Chondrocyte (in vitro differentiated cells): ENCODE results near the gene CYTH3. TPM values are rescaled to one million over a fixed set of nuclear protein-coding genes. Genes with fewer than 3 reads are reported as not detected.

Experiments
- DNase-seq: peaks from one replicate; pipeline ENCODE4 v3.0.0; 2021; ENCODE audit warnings: mixed read lengths, low spot score
- H3K27ac Mint-ChIP-seq: one replicate; pipeline ENCODE4 v1.8.0; 2021; ENCODE audit warnings: mild to moderate bottlenecking, moderate library complexity, mixed read lengths; ENCODE audit not compliant: unreplicated experiment
- H3K27me3 Mint-ChIP-seq: 2 replicates; pipeline ENCODE4 v1.8.0; 2021; ENCODE audit warnings: low read depth, mixed read lengths
- H3K36me3 Mint-ChIP-seq: 2 replicates; pipeline ENCODE4 v1.8.0; 2021; ENCODE audit warnings: low read depth, mixed read lengths
- H3K4me1 Mint-ChIP-seq: 2 replicates; pipeline ENCODE4 v1.8.0; 2021; ENCODE audit warnings: low read depth, mild to moderate bottlenecking, mixed read lengths
- H3K4me3 Mint-ChIP-seq: one replicate; pipeline ENCODE4 v1.8.0; 2021; ENCODE audit warnings: mild to moderate bottlenecking, moderate library complexity, mixed read lengths; ENCODE audit not compliant: unreplicated experiment
- H3K9me3 Mint-ChIP-seq: 2 replicates; pipeline ENCODE4 v1.8.0; 2021; ENCODE audit warnings: low read depth, mixed read lengths
- total RNA-seq: library from RNA; stranded (reverse); gene quantifications from 3 replicates; pipeline ENCODE4 v1.2.1, GENCODE V29; 2021
- TF ChIP-seq, protein P1 (sequence below): fragments of 200-600 bp; sonication (generic); IDR thresholded peaks from 2 replicates; pipeline ENCODE4 v1.5.0; 2021; ENCODE audit warnings: antibody characterized with exemption, mild to moderate bottlenecking, moderate library complexity

CYTH3 gene
- total RNA-seq, 1 donor from 2014 or later, result 58.4 TPM

- TF ChIP-seq, protein P1, sequence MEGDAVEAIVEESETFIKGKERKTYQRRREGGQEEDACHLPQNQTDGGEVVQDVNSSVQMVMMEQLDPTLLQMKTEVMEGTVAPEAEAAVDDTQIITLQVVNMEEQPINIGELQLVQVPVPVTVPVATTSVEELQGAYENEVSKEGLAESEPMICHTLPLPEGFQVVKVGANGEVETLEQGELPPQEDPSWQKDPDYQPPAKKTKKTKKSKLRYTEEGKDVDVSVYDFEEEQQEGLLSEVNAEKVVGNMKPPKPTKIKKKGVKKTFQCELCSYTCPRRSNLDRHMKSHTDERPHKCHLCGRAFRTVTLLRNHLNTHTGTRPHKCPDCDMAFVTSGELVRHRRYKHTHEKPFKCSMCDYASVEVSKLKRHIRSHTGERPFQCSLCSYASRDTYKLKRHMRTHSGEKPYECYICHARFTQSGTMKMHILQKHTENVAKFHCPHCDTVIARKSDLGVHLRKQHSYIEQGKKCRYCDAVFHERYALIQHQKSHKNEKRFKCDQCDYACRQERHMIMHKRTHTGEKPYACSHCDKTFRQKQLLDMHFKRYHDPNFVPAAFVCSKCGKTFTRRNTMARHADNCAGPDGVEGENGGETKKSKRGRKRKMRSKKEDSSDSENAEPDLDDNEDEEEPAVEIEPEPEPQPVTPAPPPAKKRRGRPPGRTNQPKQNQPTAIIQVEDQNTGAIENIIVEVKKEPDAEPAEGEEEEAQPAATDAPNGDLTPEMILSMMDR, result no peak
- Mint-ChIP-seq H3K36me3 (peaks cover 25% of the 10 kb centered on the region), H3K4me1 (peaks cover 19% of the 10 kb centered on the region), H3K27me3 (no peaks in the 10 kb centered on the region), H3K27ac (peak overlapping the region; percentile 59), H3K4me3 (no peak overlapping the region), H3K9me3 (no peaks in the 10 kb centered on the region)
- DNase-seq, result peak; percentile 41
Measured at GRCh38 chr7:6171532-6172223, 100.7 kb downstream of the CYTH3 start.

GRCh38 chr7:6170571-6171531 is 101.6 kb downstream of the CYTH3 start:
- Mint-ChIP-seq H3K9me3 (no peaks in the 10 kb centered on the region), H3K27ac (no peak overlapping the region), H3K36me3 (peaks cover 23% of the 10 kb centered on the region), H3K27me3 (no peaks in the 10 kb centered on the region), H3K4me3 (no peak overlapping the region), H3K4me1 (peaks cover 16% of the 10 kb centered on the region)
- TF ChIP-seq, protein P1, result no peak
- DNase-seq, result peak; percentile 88

GRCh38 chr7:6169805-6170520 is 102.5 kb downstream of the CYTH3 start:
- peaks cover 16% of the 10 kb centered on the region for H3K4me1 Mint-ChIP-seq
- no peaks in the 10 kb centered on the region for H3K27me3 Mint-ChIP-seq
- peak; percentile 70 for DNase-seq
- H3K9me3 Mint-ChIP-seq, result no peaks in the 10 kb centered on the region
- H3K36me3 Mint-ChIP-seq, result peaks cover 22% of the 10 kb centered on the region
- TF ChIP-seq, protein P1, result no peak
- no peak overlapping the region for H3K27ac Mint-ChIP-seq
- H3K4me3 Mint-ChIP-seq, result no peak overlapping the region

- Mint-ChIP-seq H3K4me3 (no peak overlapping the region), H3K4me1 (peaks cover 22% of the 10 kb centered on the region), H3K27me3 (no peaks in the 10 kb centered on the region), H3K27ac (no peak overlapping the region), H3K36me3 (peaks cover 17% of the 10 kb centered on the region), H3K9me3 (no peaks in the 10 kb centered on the region)
- TF ChIP-seq, protein P1, result no peak
- DNase-seq, result no peak
Measured at GRCh38 chr7:6168477-6168868, 104.0 kb downstream of the CYTH3 start.
